ENCODE measurements around the gene ZNF839.
"Not testable (repeated sequence)": the region's sequence is repeated elsewhere in the genome, so short reads cannot be mapped to it uniquely, and the experiment has no call there.

ZNF839 gene

DNA sequence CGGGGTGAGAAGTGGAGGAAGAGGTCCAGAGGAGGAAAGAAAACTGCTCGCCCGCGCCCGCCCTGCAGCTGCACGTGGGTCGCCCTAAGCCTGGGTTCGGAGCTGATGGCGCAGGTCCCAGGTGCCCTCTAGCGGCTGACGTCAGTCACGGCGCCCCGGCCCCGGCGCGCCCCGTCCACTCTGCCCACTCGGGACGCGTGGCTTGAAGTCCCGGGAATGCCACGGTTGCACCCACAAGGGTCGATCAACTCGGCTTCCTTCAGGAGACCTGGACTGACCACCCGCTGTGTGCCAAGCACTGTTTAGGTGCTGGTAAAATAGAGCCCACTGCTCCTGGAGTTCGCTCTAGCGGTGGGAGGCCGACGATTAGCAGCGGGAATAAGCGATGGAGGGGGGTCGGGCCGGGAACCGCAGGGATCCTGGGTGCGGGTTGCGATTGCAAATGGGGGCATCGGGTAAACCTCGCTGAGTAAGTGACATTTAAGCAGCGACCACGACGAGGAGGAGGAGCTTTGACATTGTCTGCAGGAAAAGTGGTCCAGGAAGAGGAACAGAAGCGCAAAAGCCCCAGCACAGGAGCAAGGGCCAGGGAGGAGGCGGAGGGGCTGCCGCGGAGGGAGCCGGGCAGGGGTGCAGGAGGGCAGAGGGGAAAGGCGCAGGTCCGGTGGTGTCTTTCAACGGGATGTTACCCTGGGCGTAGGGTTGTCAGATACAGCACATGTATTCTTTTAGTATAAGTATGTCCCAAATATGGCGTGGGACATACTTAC lies 5.1 kb upstream of the ZNF839 start:
- peak; percentile 59 to 60 for DNase-seq (ENCODE audit: low read depth in 2 of 2)

DNA sequence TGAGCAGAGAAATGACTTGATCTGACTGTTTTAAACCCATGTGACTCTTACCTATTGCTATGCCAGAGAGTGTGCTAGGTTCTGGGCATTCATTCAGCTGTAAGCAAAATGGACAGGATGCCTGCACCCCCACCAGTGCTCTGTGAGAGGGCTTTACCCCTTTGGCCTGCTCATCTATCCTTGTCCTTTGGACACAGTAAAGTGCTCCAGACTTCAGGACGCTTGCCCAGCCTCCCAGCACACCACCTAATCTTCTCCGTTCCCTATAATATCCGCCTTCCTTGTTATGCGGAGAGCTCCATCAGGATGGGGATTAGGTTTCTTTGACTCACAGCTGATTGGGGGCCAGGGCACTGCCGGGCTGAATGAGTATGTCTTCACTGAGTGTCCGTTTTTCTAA lies 4.4 kb upstream of the ZNF839 start:
- DNase-seq (ENCODE audit: low read depth in 2 of 2) = no peak

DNA sequence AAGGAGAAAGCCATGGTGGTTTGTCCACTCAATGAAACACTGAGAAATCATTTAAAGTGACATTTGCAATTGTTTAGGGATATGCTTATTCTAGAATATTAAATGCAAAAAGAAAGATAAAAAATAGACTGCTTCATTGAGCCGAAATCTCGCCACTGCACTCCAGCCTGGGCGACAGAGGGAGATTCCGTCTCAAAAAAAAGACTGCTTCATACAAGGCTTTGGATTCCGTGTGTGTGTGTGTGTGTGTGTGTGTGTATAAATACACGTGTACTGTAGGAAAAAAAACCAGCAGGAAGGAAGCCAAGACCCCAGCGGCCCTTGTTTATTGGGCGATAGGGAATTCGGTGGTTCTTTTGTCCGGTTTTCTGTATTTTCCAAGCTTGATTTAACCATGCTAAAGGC lies 3.2 kb upstream of the ZNF839 start:
- no peak for DNase-seq (ENCODE audit: low read depth in 2 of 2)

DNA sequence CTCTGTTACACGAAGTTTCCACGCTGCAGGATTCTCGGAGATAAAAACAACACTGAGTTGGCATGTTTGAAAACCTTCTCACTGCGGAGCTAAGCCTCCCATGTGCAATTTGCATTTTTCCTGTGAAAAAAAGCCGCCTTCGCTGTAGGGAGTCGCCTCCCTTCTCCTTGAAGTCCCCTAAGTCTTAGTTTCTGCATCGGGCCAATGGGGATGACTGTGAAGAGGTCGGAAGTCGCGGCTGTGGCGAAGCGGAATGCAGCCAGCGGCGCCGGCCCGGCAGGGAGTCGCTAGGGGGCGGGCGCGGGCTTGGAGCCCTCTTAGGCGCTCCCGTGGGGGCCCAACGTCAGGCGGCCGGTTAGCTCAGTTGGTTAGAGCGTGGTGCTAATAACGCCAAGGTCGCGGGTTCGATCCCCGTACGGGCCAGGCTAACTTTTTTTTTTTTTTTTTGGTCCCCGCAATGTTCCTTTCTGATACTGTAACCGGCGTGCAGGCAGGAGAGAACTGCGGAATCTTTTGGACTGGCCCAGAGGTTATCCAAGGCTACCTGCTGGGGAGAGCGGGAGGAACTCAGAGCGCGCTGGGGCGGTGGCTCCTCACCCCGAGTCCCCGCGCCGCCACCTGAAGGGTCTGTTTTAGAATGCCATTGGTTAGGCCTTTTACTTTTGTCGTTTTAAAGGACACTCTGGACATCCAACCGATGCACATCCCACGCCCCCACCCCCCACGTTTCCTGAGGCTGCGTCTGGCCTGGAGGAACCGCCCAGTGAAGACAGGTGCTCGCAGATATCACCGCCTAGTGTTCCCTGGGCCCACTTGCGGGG lies 2.6 kb upstream of the ZNF839 start:
- DNase-seq (ENCODE audit: low read depth in 2 of 2) = peak; percentile 85 to 91

DNA sequence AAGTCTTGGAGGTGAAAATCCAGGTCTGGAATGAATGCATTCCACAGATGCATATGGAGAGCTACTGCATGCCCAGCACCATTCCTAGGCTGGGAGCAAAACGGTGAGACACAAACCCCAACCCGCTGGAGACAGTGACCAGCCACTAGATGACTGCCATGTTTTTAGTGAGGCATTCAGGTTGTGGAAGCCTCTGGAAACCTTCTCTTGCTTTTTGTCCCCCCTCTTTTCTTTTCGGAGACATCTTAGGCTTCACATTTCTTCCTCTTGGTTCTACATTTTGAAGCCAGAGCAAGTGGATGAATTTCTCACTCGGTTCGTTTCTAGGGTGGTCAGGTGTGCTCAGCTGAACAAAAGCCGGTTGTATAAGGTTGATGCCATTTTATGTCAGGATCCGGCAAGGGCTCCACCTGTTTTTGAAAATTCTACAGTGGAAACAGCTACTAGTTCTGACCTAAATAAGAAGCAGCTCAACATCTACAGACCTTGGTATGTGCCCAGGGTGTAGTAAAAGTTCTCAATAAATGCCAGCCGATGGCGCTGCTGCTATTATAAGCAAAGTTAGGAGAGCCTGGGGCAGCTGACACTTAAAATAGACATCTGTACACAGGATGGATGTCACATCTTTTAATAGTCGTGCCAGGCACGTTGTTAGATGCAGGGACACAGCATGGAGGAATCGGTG lies 1.8 kb upstream of the ZNF839 start:
- no peak for DNase-seq (ENCODE audit: low read depth in 2 of 2)

DNA sequence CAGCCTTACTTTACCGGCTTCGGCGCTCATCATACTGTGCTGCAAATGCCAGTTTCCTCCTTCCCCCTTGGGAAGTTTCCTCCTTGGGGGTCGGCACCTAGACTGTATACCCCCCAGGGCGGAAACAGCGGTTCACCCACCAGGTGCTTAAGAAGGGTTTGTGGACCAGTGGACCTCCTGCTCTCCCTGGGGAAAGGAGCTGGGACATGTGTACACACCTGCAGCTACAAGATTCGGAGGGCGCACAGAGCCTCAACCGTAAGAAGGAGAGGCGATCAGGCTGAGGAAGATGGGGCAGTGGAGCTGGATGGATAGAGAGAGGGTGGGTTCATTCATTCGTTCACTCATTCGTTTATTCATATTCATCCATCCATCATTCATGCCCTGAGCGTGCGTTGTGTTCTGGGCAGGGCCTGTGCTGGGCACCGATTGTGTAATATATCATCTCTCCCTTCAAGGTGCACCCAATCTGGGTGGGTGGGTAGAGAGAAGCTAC lies 717 bp upstream of the ZNF839 start:
- no peak for DNase-seq (ENCODE audit: low read depth in 2 of 2)

DNA sequence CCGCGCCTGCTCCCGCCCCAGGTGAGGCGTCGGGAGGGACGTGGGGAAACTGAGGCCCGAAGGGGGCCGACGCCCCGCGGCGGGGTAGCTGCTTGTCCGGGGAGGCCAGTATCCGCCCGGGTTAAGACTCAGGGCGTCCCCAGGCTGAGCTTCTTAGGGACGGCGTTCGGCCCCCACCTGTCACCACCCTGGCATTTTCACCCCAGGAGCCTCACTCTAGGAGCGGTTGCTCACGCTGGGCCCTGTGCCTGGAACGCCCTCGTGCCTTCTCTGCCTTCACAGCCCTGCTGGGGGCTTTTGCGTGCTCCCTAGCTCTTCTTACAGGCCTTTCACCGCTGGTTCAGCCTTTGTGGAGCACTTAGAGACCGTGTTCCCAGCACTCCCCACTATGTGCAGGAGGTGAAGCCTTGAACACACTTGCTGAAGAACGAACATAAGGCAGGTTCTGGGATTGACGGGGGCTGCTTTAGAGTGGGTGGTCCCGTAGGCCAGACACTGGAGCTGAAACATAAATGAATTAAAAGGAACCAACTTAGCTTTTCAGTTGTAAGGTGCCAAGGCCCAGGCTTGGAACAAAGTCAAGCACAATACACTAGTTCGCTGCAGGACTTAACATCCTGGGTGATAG lies 601 bp downstream of the ZNF839 start:
- peak; percentile 15 to 33 for DNase-seq (ENCODE audit: low read depth in 2 of 2)

DNA sequence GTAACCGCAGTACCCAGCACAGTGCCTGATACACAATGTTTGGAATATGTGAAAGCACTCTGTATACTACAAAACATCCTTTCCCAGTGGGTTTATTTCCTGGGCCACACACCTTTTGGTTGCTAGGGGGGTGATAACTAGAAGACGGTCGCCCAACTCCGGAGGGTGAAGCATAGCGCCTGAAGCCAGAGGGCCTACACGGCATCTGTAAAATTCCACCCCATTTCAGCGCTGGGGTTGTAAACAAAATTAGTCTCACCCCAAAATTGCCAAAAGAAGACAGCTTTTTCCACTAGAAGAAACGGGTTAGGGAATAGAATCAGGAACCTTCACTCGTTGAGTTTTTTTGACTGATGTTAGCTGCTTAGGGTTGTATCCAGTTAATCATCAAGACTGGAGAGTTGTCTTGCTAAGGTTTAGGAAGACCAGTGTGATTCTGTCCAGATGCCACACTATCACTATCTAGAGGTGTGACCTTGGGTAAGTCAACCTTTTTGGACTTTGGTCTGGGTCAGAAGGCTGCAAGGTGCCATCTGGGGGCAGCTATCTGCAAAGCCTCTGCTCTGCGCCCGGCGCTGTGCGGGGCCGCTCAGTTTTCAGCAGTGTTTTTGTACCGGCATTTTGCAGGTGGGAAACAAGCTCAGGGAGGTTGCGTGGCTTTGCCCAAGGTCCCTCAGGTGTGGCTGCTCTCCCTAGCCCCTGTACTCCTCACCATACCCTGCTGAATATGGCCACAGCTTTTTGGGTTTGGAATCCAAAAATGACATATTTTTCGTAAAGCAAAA lies 1.3 kb downstream of the ZNF839 start:
- no peak for DNase-seq (ENCODE audit: low read depth in 2 of 2)

DNA sequence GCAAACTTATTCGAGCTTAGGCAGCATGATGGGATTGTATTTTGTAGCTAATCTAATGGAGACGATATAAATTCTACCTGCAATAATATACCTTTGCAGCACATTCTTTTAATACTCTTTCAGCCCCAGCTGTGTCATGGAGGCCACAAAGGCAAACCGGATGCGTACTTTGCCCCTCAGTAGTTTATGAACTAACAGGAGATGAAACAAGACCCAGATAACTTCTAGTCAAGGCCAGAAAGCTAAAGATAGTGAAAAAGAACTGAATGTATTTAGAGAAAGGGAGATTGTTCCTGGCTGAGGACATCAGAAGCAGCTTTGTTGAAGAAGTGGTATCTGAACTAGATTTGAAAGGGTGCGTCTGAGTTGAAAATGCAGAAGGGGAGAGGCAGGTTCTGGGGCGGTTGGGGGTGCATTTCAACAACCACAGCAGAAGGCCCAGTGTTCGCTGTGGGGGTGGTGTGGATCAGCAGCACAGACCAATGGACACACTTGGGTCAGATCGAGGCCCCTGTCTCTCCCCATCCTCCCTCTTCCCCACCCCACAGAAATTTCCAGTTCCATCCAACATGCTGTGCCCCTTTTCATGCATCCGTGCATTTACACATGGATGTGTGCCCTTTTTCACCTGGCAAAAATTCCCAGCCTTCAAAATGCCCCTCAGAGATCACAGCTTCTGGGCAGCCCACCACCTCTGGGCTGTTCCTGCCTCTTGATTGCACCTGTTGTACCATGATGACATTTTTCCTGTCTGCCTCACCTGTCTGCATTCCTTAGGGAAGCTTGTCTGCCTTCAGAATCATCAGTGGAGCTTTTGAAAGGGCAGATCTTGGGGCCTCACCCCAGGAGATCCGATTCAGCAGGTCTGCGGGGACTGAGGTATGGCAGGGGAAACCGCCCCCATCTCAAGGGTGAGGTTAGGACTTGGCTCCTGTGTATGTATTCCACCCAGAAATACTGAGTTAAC lies 2.2 kb downstream of the ZNF839 start:
- no peak for DNase-seq (ENCODE audit: low read depth in 2 of 2)

DNA sequence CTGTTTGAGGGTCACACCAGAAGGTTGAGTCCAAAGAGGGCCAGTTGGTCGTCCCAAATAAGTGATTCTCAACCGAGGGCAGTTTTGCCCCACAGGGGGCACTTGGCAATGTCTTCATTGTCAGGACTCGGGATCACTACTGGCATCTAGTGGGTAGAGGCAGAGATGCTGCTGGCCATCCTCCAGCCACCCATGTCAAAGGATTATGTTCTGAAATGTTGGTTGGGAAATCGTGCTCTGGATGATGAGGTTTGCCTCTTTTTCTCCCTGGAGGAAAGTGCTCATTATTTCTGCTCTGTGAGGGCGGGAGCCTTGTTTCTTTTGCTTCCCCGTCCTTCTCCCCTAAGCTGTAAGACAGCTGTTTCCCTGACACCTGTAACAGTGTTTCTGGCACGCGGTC lies 3.6 kb downstream of the ZNF839 start:
- no peak for DNase-seq (ENCODE audit: low read depth in 2 of 2)

DNA sequence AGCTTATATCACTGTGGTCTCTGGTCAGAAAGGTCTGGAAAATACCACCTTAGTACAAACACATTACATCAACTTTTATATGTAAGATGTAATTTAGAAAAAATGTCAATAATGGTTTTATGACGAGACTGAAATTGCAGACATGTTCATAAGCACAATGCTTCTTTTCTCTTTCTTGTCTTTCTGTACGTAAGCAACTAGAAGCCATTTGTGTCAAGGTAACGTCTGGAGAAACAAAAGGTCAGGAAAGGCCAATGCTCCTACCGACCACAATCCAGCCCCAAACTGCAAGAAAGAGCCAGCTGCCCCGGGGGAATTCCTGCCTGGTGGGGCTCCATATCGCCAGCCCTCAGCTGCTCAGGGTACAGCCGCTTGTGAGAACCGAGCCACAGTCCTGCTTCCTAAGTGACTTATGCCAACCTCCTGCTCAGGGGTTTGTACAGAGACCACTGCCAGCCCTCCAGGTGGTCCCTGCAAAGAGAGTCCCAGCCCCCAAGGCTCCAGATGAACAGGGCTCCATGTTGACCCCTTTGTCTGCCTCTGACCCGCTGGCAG lies 6.3 kb downstream of the ZNF839 start:
- DNase-seq (ENCODE audit: low read depth in 2 of 2) = no peak

DNA sequence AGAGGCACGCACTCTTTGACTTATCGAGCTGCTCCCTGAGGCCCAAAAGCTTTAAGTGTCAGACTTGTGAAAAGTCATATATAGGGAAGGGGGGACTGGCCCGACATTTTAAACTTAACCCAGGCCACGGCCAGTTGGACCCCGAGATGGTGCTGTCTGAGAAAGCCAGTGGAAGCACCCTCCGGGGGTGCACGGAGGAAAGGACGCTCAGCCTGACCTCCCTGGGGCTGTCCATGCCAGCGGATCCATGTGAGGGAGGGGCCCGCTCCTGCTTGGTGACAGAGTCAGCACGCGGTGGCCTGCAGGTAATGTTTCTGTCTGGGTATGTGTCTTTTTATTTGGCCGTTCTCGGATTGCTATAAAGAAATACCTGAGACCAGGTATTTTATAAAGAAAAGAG lies 7.0 kb downstream of the ZNF839 start:
- DNase-seq (ENCODE audit: low read depth in 2 of 2) = no peak

DNA sequence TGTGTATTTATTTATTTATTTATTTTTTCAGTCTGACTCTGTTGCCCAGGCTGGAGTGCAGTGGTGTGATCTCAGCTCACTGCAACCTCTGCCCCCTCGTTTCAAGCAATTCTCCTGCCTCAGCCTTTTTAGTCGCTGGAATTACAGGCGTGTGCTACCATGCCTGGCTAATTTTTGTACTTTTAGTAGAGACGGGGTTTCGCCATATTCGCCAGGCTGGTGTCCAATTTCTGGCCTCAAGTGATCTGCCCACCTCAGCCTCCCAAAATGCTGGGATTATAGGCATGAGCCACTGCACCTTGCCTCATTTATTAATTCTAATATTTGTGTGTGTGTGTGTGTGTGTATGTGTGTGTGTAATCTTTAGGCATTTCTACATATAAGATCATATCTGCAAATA lies 9.8 kb downstream of the ZNF839 start:
- not testable (repeated sequence) for DNase-seq (ENCODE audit: low read depth in 2 of 2)

DNA sequence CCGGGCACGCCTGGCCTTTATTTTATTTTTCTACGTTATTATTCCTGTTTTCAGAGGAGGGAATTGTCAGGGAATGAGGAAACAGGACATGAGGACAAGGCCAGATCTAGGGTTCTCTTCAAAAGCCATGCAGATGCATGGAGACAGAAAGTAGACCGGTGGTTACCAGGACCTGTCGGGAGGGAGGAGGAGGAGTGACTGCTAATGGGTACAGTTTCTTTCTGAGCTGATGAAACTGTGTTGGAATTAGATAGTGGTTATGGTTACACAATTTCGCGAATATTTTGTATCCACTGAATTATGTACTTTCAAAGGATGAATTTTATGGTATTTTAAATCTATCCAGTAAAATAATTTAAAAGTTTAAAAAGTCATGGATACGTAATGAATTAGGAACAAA lies 11.3 kb downstream of the ZNF839 start:
- no peak for DNase-seq (ENCODE audit: low read depth in 2 of 2)

DNA sequence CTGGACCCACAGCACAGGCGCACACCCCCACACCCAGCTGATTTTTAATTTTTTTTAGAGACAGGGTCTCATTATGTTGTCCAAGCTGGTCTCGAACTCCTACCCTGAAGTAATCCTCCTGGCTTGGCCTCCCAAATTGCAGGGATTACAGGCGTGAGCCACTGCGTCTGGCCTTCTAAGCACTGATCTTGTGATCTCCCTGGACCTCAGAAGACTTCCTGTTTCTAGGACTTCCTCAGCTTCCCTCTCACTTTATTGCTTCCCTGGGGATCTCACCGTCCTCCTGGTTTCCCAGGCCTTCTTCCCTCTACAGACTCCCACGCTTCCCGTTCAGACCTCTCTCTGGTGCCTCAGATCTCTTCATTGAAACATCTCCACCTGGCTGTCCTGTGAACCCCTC lies 13.8 kb downstream of the ZNF839 start:
- DNase-seq (ENCODE audit: low read depth in 2 of 2) = no peak

DNA sequence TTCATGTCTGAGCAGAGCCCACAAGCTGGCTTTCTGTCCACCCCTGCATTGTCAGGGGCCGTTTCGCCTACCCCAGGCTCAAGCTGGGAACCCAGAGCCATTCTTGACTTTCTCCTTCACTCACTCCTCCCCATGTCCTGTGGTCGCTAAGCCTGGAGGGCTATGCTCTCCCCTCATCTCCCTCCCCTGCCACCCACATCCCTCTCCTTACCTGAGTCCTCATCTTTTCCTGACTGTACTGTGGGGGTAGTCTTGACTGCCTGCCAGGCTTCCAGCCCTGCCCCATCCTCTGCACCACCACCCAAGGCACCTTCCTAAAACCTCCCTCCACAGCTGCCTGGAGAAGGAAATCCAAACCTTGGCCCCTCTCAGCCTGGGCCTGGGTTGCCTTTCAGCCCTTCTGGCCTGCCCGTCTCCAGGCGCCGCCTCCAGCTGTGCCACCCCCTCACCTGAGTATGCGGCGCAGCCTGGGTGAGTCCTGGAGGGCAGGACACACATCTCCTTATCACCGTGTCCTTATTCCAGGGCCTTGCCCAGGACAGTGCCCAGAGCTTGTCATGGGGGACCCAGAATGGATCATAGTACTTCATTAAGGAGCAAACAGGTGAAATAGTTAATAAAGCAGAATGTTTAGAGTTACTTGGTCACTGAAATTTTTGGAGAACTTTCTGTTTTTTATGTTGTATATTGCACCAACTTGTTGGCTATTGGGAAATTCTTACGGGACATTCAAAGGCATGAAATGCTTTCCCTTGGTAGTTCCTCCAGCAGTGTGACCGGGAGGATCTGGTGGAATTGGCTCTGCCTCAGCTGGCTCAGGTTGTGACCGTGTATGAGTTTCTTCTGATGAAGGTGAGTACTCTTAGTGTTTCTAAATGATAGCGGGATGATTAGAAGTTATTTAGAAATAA lies 14.5 kb downstream of the ZNF839 start:
- no peak for DNase-seq (ENCODE audit: low read depth in 2 of 2)

DNA sequence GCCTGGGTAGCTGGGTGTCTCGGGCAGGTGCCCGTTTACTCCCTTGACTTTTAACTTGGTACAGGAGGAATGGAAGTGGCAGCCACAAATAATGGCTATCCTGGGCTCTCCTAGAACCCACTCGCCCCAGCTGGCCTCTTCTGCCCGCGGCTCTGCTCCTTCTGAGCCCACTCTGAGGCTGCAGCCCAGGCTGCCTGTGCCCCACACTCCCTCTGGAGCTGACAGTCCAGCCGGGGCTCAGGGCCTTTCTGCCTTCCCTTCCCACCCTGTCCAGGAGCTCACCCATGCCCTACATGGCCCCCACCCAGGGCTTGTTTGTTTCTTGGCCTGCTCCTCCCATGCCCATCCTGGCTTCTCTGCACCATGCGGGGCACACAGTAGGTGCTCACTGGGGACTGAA lies 15.6 kb downstream of the ZNF839 start:
- no peak for DNase-seq (ENCODE audit: low read depth in 2 of 2)

DNA sequence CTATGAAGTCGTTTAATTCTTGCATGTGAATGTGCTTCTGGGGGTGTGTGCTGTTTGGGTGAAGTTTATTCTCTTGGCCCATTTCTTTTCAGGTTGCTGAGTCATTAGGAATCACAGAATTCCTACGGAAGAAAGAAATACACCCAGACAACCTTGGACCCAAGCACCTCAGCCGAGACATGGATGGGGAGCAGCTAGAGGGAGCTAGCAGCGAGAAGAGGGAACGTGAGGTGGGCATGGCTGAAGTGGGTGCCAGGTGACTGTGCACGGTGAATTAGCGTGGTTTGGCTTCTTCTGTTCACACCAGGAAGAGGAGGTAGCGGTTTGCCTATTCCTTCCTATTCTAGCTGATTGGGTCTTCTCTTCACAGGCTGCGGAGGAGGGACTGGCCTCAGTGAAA lies 19.2 kb downstream of the ZNF839 start:
- no peak for DNase-seq (ENCODE audit: low read depth in 2 of 2)

DNA sequence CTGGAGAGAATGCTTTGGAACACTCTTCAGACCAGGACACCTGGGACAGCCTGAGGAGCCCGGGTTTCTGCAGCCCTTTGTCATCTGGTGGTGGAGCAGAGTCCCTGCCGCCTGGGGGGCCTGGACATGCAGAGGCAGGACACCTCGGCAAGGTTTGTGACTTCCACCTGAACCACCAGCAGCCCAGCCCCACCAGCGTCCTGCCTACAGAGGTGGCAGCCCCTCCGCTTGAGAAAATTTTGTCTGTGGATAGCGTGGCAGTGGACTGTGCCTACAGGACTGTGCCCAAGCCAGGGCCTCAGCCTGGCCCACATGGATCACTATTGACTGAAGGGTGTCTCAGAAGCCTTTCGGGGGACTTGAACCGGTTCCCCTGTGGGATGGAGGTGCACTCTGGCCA lies 22.0 kb downstream of the ZNF839 start:
- DNase-seq (ENCODE audit: low read depth in 2 of 2) = no peak

Measured in activated CD8-positive, alpha-beta memory T cell treated with anti-CD3 and anti-CD28 coated beads for 4 hours (primary cell).